HL-60 (cell line): ENCODE data around the gene LYSMD2.

Source experiments
- DNase-seq, 2 experiments: peaks; one replicate each; pipeline ENCODE4 v3.0.0-alpha.2; 2010 to 2020; ENCODE audit warnings: low read depth in 1 of 2, low spot score in 1 of 2
- H3K27ac ChIP-seq: fragments of 250-450 bp; sonication (Bioruptor Pico); replicated peaks from 2 replicates; pipeline ENCODE4 v1.5.1; 2020; ENCODE audit warnings: mild to moderate bottlenecking, moderate library complexity
- H3K27me3 ChIP-seq: fragments of 250-450 bp; sonication (Bioruptor Pico); 2 replicates; pipeline ENCODE4 v1.5.1; 2021; ENCODE audit warnings: mild to moderate bottlenecking, moderate library complexity; ENCODE audit not compliant: insufficient read depth, poor library complexity, severe bottlenecking
- H3K4me3 ChIP-seq: replicated peaks from 2 replicates; pipeline ENCODE4 v1.5.1; 2011; ENCODE audit warnings: mild to moderate bottlenecking, control low read depth, low read length; ENCODE audit not compliant: insufficient read depth
- GABPA ChIP-seq: IDR thresholded peaks from 2 replicates; pipeline ENCODE4 v1.6.1; 2012; ENCODE audit warnings: low read depth
- POLR2AphosphoS5 ChIP-seq: IDR thresholded peaks from 2 replicates; pipeline ENCODE4 v1.6.1; 2012; ENCODE audit warnings: low read depth
- REST ChIP-seq: IDR thresholded peaks from 2 replicates; pipeline ENCODE4 v1.6.1; 2012; ENCODE audit warnings: low read depth; ENCODE audit not compliant: insufficient replicate concordance
- SPI1 ChIP-seq: IDR thresholded peaks from 2 replicates; pipeline ENCODE4 v1.6.1; 2012; ENCODE audit warnings: low read depth, mild to moderate bottlenecking, borderline replicate concordance
- TF ChIP-seq, protein P1 (sequence below): IDR thresholded peaks from one replicate; pipeline ENCODE4 v1.5.1; 2011; ENCODE audit warnings: low read length, control low read depth, inconsistent platforms; ENCODE audit not compliant: insufficient read depth

LYSMD2 gene

DNA sequence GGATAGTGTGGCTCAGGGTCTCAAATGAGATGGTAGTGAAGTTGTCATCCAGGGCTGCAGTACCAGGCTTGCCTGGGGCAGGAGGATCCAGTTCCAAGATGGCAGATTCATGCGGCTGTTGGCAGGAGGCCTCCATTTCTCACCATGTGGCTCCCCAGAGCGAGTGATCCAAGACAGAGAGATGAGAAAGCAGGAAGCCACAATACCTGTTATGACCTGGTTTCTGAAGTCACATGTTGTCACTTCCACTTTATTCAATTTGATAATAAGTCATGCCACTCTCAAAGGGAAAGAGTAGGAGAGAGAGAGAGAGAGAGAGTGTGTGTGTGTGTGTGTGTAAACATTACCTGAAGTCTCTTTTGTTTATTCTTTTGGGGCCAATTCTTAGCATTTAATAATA is 44.1 kb upstream of the LYSMD2 start:
- no peaks in the 10 kb centered on the region for H3K27me3 ChIP-seq
- TF ChIP-seq SPI1 (no peak), REST (no peak), POLR2AphosphoS5 (no peak), GABPA (no peak)
- TF ChIP-seq, protein P1, sequence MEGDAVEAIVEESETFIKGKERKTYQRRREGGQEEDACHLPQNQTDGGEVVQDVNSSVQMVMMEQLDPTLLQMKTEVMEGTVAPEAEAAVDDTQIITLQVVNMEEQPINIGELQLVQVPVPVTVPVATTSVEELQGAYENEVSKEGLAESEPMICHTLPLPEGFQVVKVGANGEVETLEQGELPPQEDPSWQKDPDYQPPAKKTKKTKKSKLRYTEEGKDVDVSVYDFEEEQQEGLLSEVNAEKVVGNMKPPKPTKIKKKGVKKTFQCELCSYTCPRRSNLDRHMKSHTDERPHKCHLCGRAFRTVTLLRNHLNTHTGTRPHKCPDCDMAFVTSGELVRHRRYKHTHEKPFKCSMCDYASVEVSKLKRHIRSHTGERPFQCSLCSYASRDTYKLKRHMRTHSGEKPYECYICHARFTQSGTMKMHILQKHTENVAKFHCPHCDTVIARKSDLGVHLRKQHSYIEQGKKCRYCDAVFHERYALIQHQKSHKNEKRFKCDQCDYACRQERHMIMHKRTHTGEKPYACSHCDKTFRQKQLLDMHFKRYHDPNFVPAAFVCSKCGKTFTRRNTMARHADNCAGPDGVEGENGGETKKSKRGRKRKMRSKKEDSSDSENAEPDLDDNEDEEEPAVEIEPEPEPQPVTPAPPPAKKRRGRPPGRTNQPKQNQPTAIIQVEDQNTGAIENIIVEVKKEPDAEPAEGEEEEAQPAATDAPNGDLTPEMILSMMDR = no peak
- no peak for DNase-seq
- no peak overlapping the region for H3K4me3 ChIP-seq
- no peak overlapping the region for H3K27ac ChIP-seq

GRCh38 chr15:51780636-51781035 is 43.2 kb upstream of the LYSMD2 start:
- TF ChIP-seq, protein P1 = no peak
- no peak for TF ChIP-seq SPI1
- no peak for TF ChIP-seq GABPA
- no peak for TF ChIP-seq POLR2AphosphoS5
- TF ChIP-seq REST = no peak
- Histone ChIP-seq H3K27ac (no peak overlapping the region), H3K4me3 (no peak overlapping the region), H3K27me3 (no peaks in the 10 kb centered on the region)
- no peak for DNase-seq

- H3K4me3 ChIP-seq = no peak overlapping the region
- peak; percentile 61 to 80 for DNase-seq
- H3K27ac ChIP-seq = no peak overlapping the region
- no peaks in the 10 kb centered on the region for H3K27me3 ChIP-seq
- TF ChIP-seq, protein P1 = peak; percentile 55
- TF ChIP-seq POLR2AphosphoS5 (no peak), GABPA (no peak)
Observed at GRCh38 chr15:51776952-51777569, 39.6 kb upstream of the LYSMD2 start.
